Adrenal gland (tissue), 5 donors: ENCODE data around the gene CSF1R.

ENCODE experiments used
- POLR2A ChIP-seq, 2 donors: fragments of 450-650 bp; IDR thresholded peaks; one replicate each; pipeline ENCODE4 v1.6.1; 2017; ENCODE audit warnings: antibody characterized with exemption in 2 of 2, mild to moderate bottlenecking in 2 of 2, moderate library complexity in 1 of 2
- TF ChIP-seq, protein P1 (sequence below), 6 experiments: fragments of 450-650 bp in 4 of 6; fragments of 200-600 bp in 2 of 6; sonication (generic) in 1 of 6; IDR thresholded peaks; 1 replicate in 5 of 6; 2 replicates in 1 of 6; pipeline versions ENCODE4 v1.5.1 to v1.8.0; 2016 to 2021; ENCODE audit warnings: antibody characterized with exemption in 6 of 6, mild to moderate bottlenecking in 2 of 6, moderate library complexity in 1 of 6
- donor health status: DM: no; HTN: no; CAD: no.

DNA sequence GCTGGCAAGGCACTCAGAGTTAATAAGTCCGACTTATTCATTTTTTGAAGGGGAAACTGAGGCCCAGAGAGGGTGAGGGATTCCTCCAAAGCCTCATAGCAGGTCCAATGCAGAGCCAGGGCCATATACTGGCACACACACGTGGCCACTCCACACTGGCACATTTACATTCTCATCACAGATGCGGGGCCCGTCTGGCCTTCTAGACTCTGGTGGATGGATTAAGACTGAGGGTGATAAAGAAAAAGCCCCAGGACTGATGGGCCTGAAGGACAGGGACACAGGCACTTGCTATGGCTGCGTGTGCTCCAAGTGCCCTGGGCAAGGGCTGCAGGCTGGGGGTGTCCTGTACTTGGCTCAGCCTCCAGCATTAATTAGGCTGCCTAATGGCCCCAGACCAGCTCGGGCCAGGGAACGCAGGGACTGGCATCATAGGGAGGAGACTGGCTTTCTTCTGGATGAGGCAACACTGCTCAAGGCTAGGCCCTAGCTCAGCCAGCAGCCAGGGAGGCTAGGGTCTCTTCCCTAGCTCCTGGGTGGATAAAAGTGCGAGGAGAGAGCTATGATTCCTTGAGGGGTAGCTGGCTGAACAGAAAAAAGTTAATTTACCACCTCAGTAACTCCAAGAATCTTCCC is 28.5 kb upstream of the CSF1R start:
- TF ChIP-seq, protein P1, sequence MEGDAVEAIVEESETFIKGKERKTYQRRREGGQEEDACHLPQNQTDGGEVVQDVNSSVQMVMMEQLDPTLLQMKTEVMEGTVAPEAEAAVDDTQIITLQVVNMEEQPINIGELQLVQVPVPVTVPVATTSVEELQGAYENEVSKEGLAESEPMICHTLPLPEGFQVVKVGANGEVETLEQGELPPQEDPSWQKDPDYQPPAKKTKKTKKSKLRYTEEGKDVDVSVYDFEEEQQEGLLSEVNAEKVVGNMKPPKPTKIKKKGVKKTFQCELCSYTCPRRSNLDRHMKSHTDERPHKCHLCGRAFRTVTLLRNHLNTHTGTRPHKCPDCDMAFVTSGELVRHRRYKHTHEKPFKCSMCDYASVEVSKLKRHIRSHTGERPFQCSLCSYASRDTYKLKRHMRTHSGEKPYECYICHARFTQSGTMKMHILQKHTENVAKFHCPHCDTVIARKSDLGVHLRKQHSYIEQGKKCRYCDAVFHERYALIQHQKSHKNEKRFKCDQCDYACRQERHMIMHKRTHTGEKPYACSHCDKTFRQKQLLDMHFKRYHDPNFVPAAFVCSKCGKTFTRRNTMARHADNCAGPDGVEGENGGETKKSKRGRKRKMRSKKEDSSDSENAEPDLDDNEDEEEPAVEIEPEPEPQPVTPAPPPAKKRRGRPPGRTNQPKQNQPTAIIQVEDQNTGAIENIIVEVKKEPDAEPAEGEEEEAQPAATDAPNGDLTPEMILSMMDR (IDR thresholded peaks at IDR 0.05): no peak
- no peak for TF ChIP-seq POLR2A (IDR thresholded peaks at IDR 0.05)
